ENCODE results near the gene STX5.

STX5 gene

DNA sequence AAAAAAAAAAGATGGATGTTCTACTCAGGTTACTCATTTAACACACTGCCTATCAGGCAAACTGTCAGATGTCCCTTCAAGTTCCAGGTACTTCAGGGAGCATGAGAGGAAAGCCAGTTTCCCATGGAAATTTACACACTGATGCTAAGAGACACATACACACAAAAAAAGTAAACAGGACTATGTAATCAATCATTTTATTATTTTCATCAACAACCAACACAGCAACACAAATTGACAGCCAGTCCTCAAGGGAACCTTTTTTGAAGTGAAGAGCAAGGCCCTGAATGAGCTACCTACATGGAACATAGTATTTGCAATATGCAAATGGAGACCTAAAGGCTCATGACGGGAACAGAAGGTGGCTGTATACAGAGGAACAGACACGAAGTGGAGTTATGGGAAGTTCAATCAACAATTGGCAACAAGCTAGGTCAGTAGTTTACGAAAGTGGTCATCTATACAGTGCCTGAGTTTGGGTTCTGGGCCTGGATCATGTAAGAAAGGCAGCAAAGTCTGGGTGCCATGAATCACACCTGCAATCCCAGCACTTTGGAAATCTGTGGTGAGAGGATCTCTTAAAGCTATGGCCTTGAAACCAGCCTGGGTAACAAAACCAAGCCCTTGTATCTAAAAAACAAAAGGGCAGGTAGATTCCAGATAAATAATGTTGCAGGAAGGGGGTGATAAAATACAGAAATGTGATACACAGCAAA is 20.1 kb upstream of the STX5 start:
- Histone ChIP-seq H4K20me1 (ENCODE audit: insufficient read depth, low read length) (peaks cover 40% of the 10 kb centered on the region), H3K79me2 (ENCODE audit: insufficient read depth, low read length) (peaks cover 45% of the 10 kb centered on the region), H2AFZ (ENCODE audit: low read depth, low read length) (no peak overlapping the region), H3K9ac (ENCODE audit: low read depth, low read length) (no peak overlapping the region; the same call in 1 of the 2 replicates), H3K4me3 (ENCODE audit: low read depth in 1 of 2, low read length in 2 of 2) (no peak overlapping the region), H3K27me3 (ENCODE audit: insufficient read depth, low read length, poor library complexity) (no peaks in the 10 kb centered on the region), H3K36me3 (ENCODE audit: insufficient read depth, low read length) (peaks cover 43% of the 10 kb centered on the region), H3K4me1 (ENCODE audit: insufficient read depth, low read length) (peaks cover 28% of the 10 kb centered on the region), H3K9me3 (ENCODE audit: insufficient read depth, low read length, severe bottlenecking) (no peaks in the 10 kb centered on the region), H3K27ac (ENCODE audit: low read length) (no peak overlapping the region), H3K4me2 (ENCODE audit: insufficient read depth, low read length) (peak overlapping the region; percentile 62; the same call in 1 of the 2 replicates)
- no peak for ATAC-seq (ENCODE audit: insufficient read depth, low read depth)
- no peak for DNase-seq
- TF ChIP-seq, protein P1, sequence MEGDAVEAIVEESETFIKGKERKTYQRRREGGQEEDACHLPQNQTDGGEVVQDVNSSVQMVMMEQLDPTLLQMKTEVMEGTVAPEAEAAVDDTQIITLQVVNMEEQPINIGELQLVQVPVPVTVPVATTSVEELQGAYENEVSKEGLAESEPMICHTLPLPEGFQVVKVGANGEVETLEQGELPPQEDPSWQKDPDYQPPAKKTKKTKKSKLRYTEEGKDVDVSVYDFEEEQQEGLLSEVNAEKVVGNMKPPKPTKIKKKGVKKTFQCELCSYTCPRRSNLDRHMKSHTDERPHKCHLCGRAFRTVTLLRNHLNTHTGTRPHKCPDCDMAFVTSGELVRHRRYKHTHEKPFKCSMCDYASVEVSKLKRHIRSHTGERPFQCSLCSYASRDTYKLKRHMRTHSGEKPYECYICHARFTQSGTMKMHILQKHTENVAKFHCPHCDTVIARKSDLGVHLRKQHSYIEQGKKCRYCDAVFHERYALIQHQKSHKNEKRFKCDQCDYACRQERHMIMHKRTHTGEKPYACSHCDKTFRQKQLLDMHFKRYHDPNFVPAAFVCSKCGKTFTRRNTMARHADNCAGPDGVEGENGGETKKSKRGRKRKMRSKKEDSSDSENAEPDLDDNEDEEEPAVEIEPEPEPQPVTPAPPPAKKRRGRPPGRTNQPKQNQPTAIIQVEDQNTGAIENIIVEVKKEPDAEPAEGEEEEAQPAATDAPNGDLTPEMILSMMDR (IDR thresholded peaks at IDR 0.05; ENCODE audit: borderline replicate concordance, extremely low read depth, low read length, poor library complexity, severe bottlenecking), result no peak
- TF ChIP-seq EZH2 (IDR thresholded peaks at IDR 0.05; ENCODE audit: borderline replicate concordance, low read depth, low read length, severe bottlenecking), result no peak

GRCh38 chr11:62850911-62851806 is 19.3 kb upstream of the STX5 start:
- H3K9me3 ChIP-seq (ENCODE audit: insufficient read depth, low read length, severe bottlenecking), result no peaks in the 10 kb centered on the region
- H3K36me3 ChIP-seq (ENCODE audit: insufficient read depth, low read length), result peaks cover 43% of the 10 kb centered on the region
- ATAC-seq (ENCODE audit: insufficient read depth, low read depth) (peak; percentile 15), DNase-seq (peak; percentile 47)
- H4K20me1 ChIP-seq (ENCODE audit: insufficient read depth, low read length), result peaks cover 40% of the 10 kb centered on the region
- H3K27me3 ChIP-seq (ENCODE audit: insufficient read depth, low read length, poor library complexity), result no peaks in the 10 kb centered on the region
- H3K79me2 ChIP-seq (ENCODE audit: insufficient read depth, low read length), result peaks cover 37% of the 10 kb centered on the region
- no peak overlapping the region for H2AFZ ChIP-seq (ENCODE audit: low read depth, low read length)
- no peak overlapping the region for H3K27ac ChIP-seq (ENCODE audit: low read length)
- TF ChIP-seq, protein P1 (IDR thresholded peaks at IDR 0.05; ENCODE audit: borderline replicate concordance, extremely low read depth, low read length, poor library complexity, severe bottlenecking), result no peak
- no peak for TF ChIP-seq EZH2 (IDR thresholded peaks at IDR 0.05; ENCODE audit: borderline replicate concordance, low read depth, low read length, severe bottlenecking)
- H3K4me2 ChIP-seq (ENCODE audit: insufficient read depth, low read length), result 0 out of 2 replicates have a peak overlapping the region, but pooled peaks have one; percentile 62
- H3K4me1 ChIP-seq (ENCODE audit: insufficient read depth, low read length), result peaks cover 24% of the 10 kb centered on the region
- H3K4me3 ChIP-seq (ENCODE audit: low read depth in 1 of 2, low read length in 2 of 2), result no peak overlapping the region
- H3K9ac ChIP-seq (ENCODE audit: low read depth, low read length), result no peak overlapping the region

DNA sequence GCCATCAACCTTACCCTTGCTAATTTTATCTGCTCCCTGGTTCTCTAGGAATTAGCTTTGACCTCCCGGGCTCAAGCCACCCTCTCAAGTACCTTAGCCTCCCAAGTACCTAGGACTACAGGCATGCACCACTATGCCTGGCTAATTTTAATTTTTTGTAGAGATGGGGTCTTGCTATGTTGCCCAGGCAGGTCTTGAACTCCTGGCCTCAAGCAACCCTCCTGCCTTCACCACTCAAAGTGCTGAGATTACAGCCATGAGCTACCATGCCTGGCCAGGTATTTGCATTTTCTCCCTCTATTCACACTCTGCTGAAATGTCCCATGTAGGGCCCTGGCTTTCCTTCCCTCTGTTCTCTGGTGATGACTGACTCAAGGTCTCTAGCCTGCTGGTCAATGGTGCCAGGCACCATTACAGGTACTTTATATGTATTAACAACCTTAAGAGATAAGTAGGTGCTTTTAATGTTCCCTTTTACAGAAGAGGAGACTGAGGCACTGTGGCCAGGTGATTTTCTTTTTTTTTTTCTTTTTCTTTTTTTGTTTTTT is 16.0 kb upstream of the STX5 start:
- Histone ChIP-seq H3K79me2 (ENCODE audit: insufficient read depth, low read length) (peaks cover 5% of the 10 kb centered on the region; the same call in 1 of the 2 replicates), H3K27me3 (ENCODE audit: insufficient read depth, low read length, poor library complexity) (no peaks in the 10 kb centered on the region), H3K36me3 (ENCODE audit: insufficient read depth, low read length) (peaks cover 15% of the 10 kb centered on the region), H3K4me2 (ENCODE audit: insufficient read depth, low read length) (no peak overlapping the region), H3K4me1 (ENCODE audit: insufficient read depth, low read length) (peaks cover 9% of the 10 kb centered on the region), H3K4me3 (ENCODE audit: low read depth in 1 of 2, low read length in 2 of 2) (no peak overlapping the region), H3K9ac (ENCODE audit: low read depth, low read length) (no peak overlapping the region), H3K9me3 (ENCODE audit: insufficient read depth, low read length, severe bottlenecking) (no peaks in the 10 kb centered on the region), H2AFZ (ENCODE audit: low read depth, low read length) (no peak overlapping the region), H3K27ac (ENCODE audit: low read length) (no peak overlapping the region), H4K20me1 (ENCODE audit: insufficient read depth, low read length) (peaks cover 15% of the 10 kb centered on the region)
- no peak for ATAC-seq (ENCODE audit: insufficient read depth, low read depth)
- TF ChIP-seq, protein P1 (IDR thresholded peaks at IDR 0.05; ENCODE audit: borderline replicate concordance, extremely low read depth, low read length, poor library complexity, severe bottlenecking), result no peak
- TF ChIP-seq EZH2 (IDR thresholded peaks at IDR 0.05; ENCODE audit: borderline replicate concordance, low read depth, low read length, severe bottlenecking), result no peak
- no peak for DNase-seq
